Osteoblast (primary cell): Measurements from ENCODE around the gene CINP. TPM values are rescaled to one million over a fixed set of nuclear protein-coding genes. Genes with fewer than 3 reads are reported as not detected.

Experiments
- DNase-seq: peaks from one replicate; pipeline ENCODE4 v3.0.0; 2011; ENCODE audit warnings: low spot score, mixed read lengths; ENCODE audit not compliant: insufficient read length; ENCODE audit errors: missing footprints
- H2AFZ ChIP-seq: 2 replicates; pipeline ENCODE4 v1.6.0; 2011; ENCODE audit warnings: mild to moderate bottlenecking, low read length
- H3K27ac ChIP-seq: 2 replicates; pipeline ENCODE4 v1.5.1; 2011; ENCODE audit warnings: mild to moderate bottlenecking, low read depth, low read length, moderate library complexity
- H3K27me3 ChIP-seq: 2 replicates; pipeline ENCODE4 v1.6.0; 2012; ENCODE audit warnings: mild to moderate bottlenecking, control low read depth, inconsistent platforms, low read length, moderate library complexity; ENCODE audit not compliant: insufficient read depth
- H3K36me3 ChIP-seq: 2 replicates; pipeline ENCODE4 v1.5.1; 2011; ENCODE audit warnings: mild to moderate bottlenecking, low read length, control low read depth, moderate library complexity; ENCODE audit not compliant: insufficient read depth
- H3K4me1 ChIP-seq: 2 replicates; pipeline ENCODE4 v1.5.1; 2011; ENCODE audit warnings: mild to moderate bottlenecking, low read length, control low read depth, moderate library complexity; ENCODE audit not compliant: insufficient read depth
- H3K4me2 ChIP-seq: 2 replicates; pipeline ENCODE4 v1.6.0; 2011; ENCODE audit warnings: mild to moderate bottlenecking, low read length; ENCODE audit not compliant: insufficient read depth
- H3K4me3 ChIP-seq: fragments of 200-600 bp; sonication (generic); 3 replicates; pipeline ENCODE4 v1.5.1; 2012; ENCODE audit warnings: mild to moderate bottlenecking, low read length, inconsistent platforms; ENCODE audit not compliant: insufficient read depth
- H3K79me2 ChIP-seq: 2 replicates; pipeline ENCODE4 v1.6.0; 2012; ENCODE audit warnings: mild to moderate bottlenecking, low read length, control low read depth, inconsistent platforms; ENCODE audit not compliant: insufficient read depth
- H3K9me3 ChIP-seq: 2 replicates; pipeline ENCODE4 v1.5.1; 2011; ENCODE audit warnings: low read depth, low read length, control low read depth
- H4K20me1 ChIP-seq: 2 replicates; pipeline ENCODE4 v1.6.0; 2012; ENCODE audit warnings: mild to moderate bottlenecking, low read length, control low read depth; ENCODE audit not compliant: insufficient read depth
- total RNA-seq: library from RNA; depleted of rRNA; stranded (reverse); fragments of >200 nt; gene quantifications from 2 replicates; pipeline ENCODE4 v1.2.3, GENCODE V29; 2012
- TF ChIP-seq, protein P1 (sequence below): IDR thresholded peaks from 2 replicates; pipeline ENCODE4 v1.5.1; 2011; ENCODE audit warnings: mild to moderate bottlenecking, low read depth, low read length, moderate library complexity; ENCODE audit errors: extremely low read depth

The CINP gene
- total RNA-seq, 1 donor, result 49.2 TPM

DNA sequence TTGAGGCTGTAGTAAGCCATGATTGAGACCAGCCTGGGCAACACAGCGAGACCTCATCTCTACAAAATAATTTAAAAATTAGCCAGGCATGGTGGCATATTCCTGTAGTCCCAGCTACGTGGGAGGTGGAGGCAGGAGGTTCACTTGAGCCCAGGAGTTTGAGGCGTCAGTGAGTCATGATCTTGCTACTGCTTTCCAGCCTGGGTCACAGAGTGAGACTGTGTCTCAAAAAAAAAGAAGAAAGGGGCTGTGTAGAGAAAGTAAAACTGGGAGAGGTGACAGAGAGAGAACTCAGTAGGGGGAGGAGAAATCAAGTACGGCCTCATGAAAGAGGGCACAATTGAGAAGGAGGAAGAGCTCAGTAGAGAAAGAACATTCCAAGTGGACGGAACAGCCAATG lies 12.4 kb upstream of the CINP start:
- Histone ChIP-seq H3K4me3 (no peak overlapping the region), H4K20me1 (peaks cover 2% of the 10 kb centered on the region), H3K36me3 (peaks cover 12% of the 10 kb centered on the region), H3K4me2 (no peak overlapping the region), H3K27ac (no peak overlapping the region), H3K4me1 (no peaks in the 10 kb centered on the region), H3K9me3 (no peaks in the 10 kb centered on the region), H3K79me2 (peaks cover 41% of the 10 kb centered on the region), H2AFZ (no peak overlapping the region), H3K27me3 (no peaks in the 10 kb centered on the region)
- TF ChIP-seq, protein P1, sequence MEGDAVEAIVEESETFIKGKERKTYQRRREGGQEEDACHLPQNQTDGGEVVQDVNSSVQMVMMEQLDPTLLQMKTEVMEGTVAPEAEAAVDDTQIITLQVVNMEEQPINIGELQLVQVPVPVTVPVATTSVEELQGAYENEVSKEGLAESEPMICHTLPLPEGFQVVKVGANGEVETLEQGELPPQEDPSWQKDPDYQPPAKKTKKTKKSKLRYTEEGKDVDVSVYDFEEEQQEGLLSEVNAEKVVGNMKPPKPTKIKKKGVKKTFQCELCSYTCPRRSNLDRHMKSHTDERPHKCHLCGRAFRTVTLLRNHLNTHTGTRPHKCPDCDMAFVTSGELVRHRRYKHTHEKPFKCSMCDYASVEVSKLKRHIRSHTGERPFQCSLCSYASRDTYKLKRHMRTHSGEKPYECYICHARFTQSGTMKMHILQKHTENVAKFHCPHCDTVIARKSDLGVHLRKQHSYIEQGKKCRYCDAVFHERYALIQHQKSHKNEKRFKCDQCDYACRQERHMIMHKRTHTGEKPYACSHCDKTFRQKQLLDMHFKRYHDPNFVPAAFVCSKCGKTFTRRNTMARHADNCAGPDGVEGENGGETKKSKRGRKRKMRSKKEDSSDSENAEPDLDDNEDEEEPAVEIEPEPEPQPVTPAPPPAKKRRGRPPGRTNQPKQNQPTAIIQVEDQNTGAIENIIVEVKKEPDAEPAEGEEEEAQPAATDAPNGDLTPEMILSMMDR, result no peak
- DNase-seq, result no peak

DNA sequence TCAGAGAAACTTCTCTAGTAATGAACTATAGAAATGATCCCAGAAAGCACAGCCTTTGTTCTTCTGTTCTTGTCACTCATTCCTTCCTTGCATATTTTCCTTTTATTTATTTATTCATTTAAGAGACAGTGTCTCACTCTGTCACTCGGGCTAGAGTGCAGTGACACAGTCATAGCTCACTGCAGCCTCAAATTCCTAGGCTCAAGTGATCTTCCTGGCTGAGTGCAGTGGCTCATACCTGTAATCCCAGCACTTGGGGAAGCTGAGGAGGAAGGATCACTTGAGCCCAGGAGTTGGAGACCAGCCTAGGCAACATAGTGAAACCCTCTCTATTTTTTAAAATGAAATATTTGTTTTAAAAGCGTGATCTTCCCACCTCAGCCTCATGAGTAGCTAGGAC lies 11.6 kb upstream of the CINP start:
- Histone ChIP-seq H3K36me3 (peaks cover 12% of the 10 kb centered on the region), H4K20me1 (peaks cover 2% of the 10 kb centered on the region), H3K4me3 (no peak overlapping the region), H2AFZ (no peak overlapping the region), H3K27ac (no peak overlapping the region), H3K4me2 (no peak overlapping the region), H3K27me3 (no peaks in the 10 kb centered on the region), H3K79me2 (peaks cover 45% of the 10 kb centered on the region), H3K4me1 (no peaks in the 10 kb centered on the region), H3K9me3 (no peaks in the 10 kb centered on the region)
- TF ChIP-seq, protein P1, result no peak
- no peak for DNase-seq

GRCh38 chr14:102373110-102373509 lies 10.4 kb upstream of the CINP start:
- H3K4me3 ChIP-seq, result no peak overlapping the region
- no peak for DNase-seq

DNA sequence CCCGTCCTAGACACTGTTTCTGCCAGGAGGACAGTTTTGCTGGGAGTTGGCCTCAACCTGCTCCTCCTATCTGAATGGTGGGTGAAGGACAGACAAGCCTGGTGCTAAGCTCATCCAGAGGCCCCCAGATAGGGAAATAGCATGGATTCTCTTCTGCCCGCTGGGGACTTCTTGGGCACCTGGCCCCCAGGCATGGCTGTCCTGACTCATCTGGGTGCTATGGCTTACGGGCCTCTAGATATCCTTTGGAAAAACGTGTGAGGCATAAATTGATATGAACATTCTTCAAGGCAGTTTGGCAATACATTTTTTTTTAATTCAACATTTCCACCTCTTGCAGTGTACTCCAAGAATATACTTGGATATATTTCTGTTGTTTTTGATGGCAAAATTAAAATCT lies 8.7 kb upstream of the CINP start:
- no peaks in the 10 kb centered on the region for H3K9me3 ChIP-seq
- TF ChIP-seq, protein P1, result no peak
- no peak for DNase-seq
- H3K4me3 ChIP-seq, result no peak overlapping the region
- H3K27me3 ChIP-seq, result no peaks in the 10 kb centered on the region
- no peak overlapping the region for H3K4me2 ChIP-seq
- H3K79me2 ChIP-seq, result peaks cover 71% of the 10 kb centered on the region
- H3K4me1 ChIP-seq, result peaks cover 3% of the 10 kb centered on the region
- no peaks in the 10 kb centered on the region for H3K36me3 ChIP-seq
- H2AFZ ChIP-seq, result no peak overlapping the region
- H3K27ac ChIP-seq, result no peak overlapping the region
- peaks cover 14% of the 10 kb centered on the region for H4K20me1 ChIP-seq

More at GRCh38 chr14:102373110-102373509, 10.4 kb upstream of the CINP start:
- H3K27me3 ChIP-seq, result no peaks in the 10 kb centered on the region
- peaks cover 8% of the 10 kb centered on the region for H3K36me3 ChIP-seq
- peaks cover 55% of the 10 kb centered on the region for H3K79me2 ChIP-seq
- H3K4me2 ChIP-seq, result no peak overlapping the region
- H4K20me1 ChIP-seq, result peaks cover 9% of the 10 kb centered on the region
- H3K9me3 ChIP-seq, result no peaks in the 10 kb centered on the region
- H3K27ac ChIP-seq, result no peak overlapping the region
- TF ChIP-seq, protein P1, result no peak
- H2AFZ ChIP-seq, result no peak overlapping the region
- H3K4me1 ChIP-seq, result no peaks in the 10 kb centered on the region
